Heart right ventricle (tissue), 16 donors: ENCODE data around the gene CELA3B. TPM values are rescaled to one million over a fixed set of nuclear protein-coding genes. Genes with fewer than 3 reads are reported as not detected.
"Not testable (repeated sequence)": the region's sequence is repeated elsewhere in the genome, so short reads cannot be mapped to it uniquely, and the experiment has no call there.

Experiments
- ATAC-seq, 8 donors: fragments of 200-7000 bp; cut with Tn5 transposase; one replicate each; pipeline ENCODE4 v1.9.1; 2020; ENCODE audit warnings: mild to moderate bottlenecking in 8 of 8, moderate library complexity in 8 of 8, moderate number of reproducible peaks in 1 of 8
- DNase-seq, 2 donors: peaks; one replicate each; pipeline ENCODE4 v3.0.0-alpha.2; 2020
- H3K27ac ChIP-seq, 10 donors: fragments of 200-600 bp; sonication (generic) in 2 of 10; one replicate each; pipeline versions ENCODE4 v1.5.0 to v1.8.0; 2020 to 2022; ENCODE audit warnings: mild to moderate bottlenecking in 3 of 10
- H3K27me3 ChIP-seq, 7 donors: fragments of 200-600 bp; one replicate each; pipeline ENCODE4 v1.8.0; 2021 to 2022; ENCODE audit warnings: mild to moderate bottlenecking in 2 of 7
- H3K36me3 ChIP-seq, 9 donors: fragments of 200-600 bp; sonication (generic) in 1 of 9; one replicate each; pipeline versions ENCODE4 v1.5.0 to v1.8.0; 2020 to 2022; ENCODE audit warnings: mild to moderate bottlenecking in 2 of 9
- H3K4me1 ChIP-seq, 9 donors: fragments of 200-600 bp; sonication (generic) in 1 of 9; one replicate each; pipeline versions ENCODE4 v1.5.0 to v1.8.0; 2020 to 2022; ENCODE audit warnings: mild to moderate bottlenecking in 4 of 9
- H3K4me3 ChIP-seq, 10 donors: fragments of 200-600 bp; sonication (generic) in 2 of 10; one replicate each; pipeline versions ENCODE4 v1.5.0 to v1.8.0; 2020 to 2022; ENCODE audit warnings: mild to moderate bottlenecking in 7 of 10, moderate library complexity in 2 of 10
- H3K9me3 ChIP-seq, 11 donors: fragments of 200-600 bp in 10 of 11; sonication (generic) in 2 of 11; one replicate each; pipeline versions ENCODE4 v1.5.0 to v1.8.0; 2013 to 2022; ENCODE audit warnings: mild to moderate bottlenecking in 2 of 11, control low read depth in 1 of 11, moderate library complexity in 1 of 11
- CTCF ChIP-seq, 9 donors: fragments of 200-600 bp; sonication (generic) in 2 of 9; IDR thresholded peaks; one replicate each; pipeline versions ENCODE4 v1.5.0 to v1.8.0; 2021 to 2022; ENCODE audit warnings: antibody characterized with exemption in 9 of 9, mild to moderate bottlenecking in 5 of 9, moderate library complexity in 1 of 9
- WGBS, 2 donors: extraction: QIAGEN DNeasy Blood & Tissue Kit; methylation state at CpG; one replicate each; pipeline ENCODE4 v1.1.7; 2013; ENCODE audit warnings: inconsistent platforms in 1 of 2; 5-methylcytosine and 5-hydroxymethylcytosine counted together
- intact Hi-C, 10 donors: fragments of 100-400 bp; cut with DNase I; formaldehyde crosslinking; loops; one replicate each; pipeline versions ENCODE4 v1.11.1 to v1.14.2; 2022
- polyA plus RNA-seq, 2 donors: library from polyadenylated mRNA; stranded (reverse); fragments of 200-250 nt; gene quantifications; one replicate each; pipeline ENCODE4 v1.2.3, GENCODE V29; 2013
- total RNA-seq, 10 donors: library from RNA; stranded (reverse); fragmentation: NEBNext Ultra II Directional in 3 of 10; extraction: Animal tissue kit (Norgen Biotek cat#: 25700) in 3 of 10; gene quantifications; one replicate each; pipeline versions ENCODE4 v1.2.1 to v1.2.4, GENCODE V29; 2021 to 2023
- donor health status: Arrhythmogenic right ventricular cardiomyopathy.
- donor health status: ischemic (EF 13 %, LVEDD 7.1; RV severe dilation, severe dysfunction).
- donor health status: healthy with polysubstance abuse.
- donor health status: DM: no; HTN: yes; CAD: no.
- donor health status: DM: no; HTN: no; CAD: no.
- donor health status: ischemic (EF 25% LVEDD 6.9; RV normal size, moderate dysfunction).
- donor health status: ischemic (EF 25% LVEDD 5.7; RV mildly dilated, moderate dysfunction).
- donor health status: healthy.
- donor health status: DM: yes; HTN: yes; CAD: no.
- donor health status: Ischemic cardiomyopathy.
- donor health status: ischemic (EF 35%, LVEDD 5.7; RV mildly dilated, moderate dysfunction).
- donor health status: nonischemic (EF 11% LVEDD 7.7; RV severe dilation, severe dysfunction).
- donor health status: DM: yes; HTN: yes; CAD: no.
- donor health status: PGD.
- donor health status: ischemic (EF 29% LVEDD 5.4; RV normal size, mild dysfunction).
- donor health status: nonischemic (EF 23%, LVEDD 6.1; RV moderate dilation, normal function).

CELA3B gene
- total and polyA plus RNA-seq, 12 donors = 0.13 to 2.5 (median 1.3) TPM; not detected in 4

GRCh38 chr1:21966247-21967000 lies 10.4 kb upstream of the CELA3B start:
- ATAC-seq (no peak), DNase-seq (no peak)
- no peak overlapping the region for H3K27ac ChIP-seq
- intact Hi-C loops = loop anchor here in 6 of 10 donors (10.0 kb wide), 4 partner anchors 92 to 252 kb away; partner anchors contain the start of gene USP48 (in 2 of the 6)
- 86% methylated on average over 15 of the region's 15 CpGs for WGBS, 2 donors
- no peaks in the 10 kb centered on the region for H3K9me3 ChIP-seq
- no peaks in the 10 kb centered on the region for H3K27me3 ChIP-seq
- peaks cover 0 to 25% (median 7%) of the 10 kb centered on the region in 9 donors for H3K4me1 ChIP-seq
- TF ChIP-seq CTCF (IDR thresholded peaks at IDR 0.05) = no peak
- H3K4me3 ChIP-seq = no peak overlapping the region
- H3K36me3 ChIP-seq = no peaks in the 10 kb centered on the region

- DNase-seq, ATAC-seq, H3K27ac ChIP-seq, H3K27me3 ChIP-seq, H3K36me3 ChIP-seq, H3K9me3 ChIP-seq, H3K4me3 ChIP-seq: not testable (repeated sequence)
- WGBS, 2 donors = 96% methylated on average over 6 of the region's 6 CpGs
- intact Hi-C loops = loop anchor here in 6 of 10 donors (10.0 kb wide), 4 partner anchors 92 to 252 kb away; partner anchors contain the start of gene USP48 (in 2 of the 6)
- peaks cover 0 to 17% (median 5%) of the 10 kb centered on the region in 9 donors for H3K4me1 ChIP-seq
Measured at GRCh38 chr1:21967216-21967615, 9.6 kb upstream of the CELA3B start.

GRCh38 chr1:21969066-21969465 lies 7.8 kb upstream of the CELA3B start:
- H3K4me1 ChIP-seq, H3K36me3 ChIP-seq, DNase-seq, H3K27ac ChIP-seq, H3K4me3 ChIP-seq, H3K9me3 ChIP-seq, ATAC-seq, H3K27me3 ChIP-seq: not testable (repeated sequence)
- intact Hi-C loops = loop anchor here in 6 of 10 donors (10.0 kb wide), 4 partner anchors 94 to 254 kb away; partner anchors contain the start of gene USP48 (in 2 of the 6)
- 73 to 76% methylated on average over 5 of the region's 5 CpGs for WGBS, 2 donors

- H3K4me3 ChIP-seq, ATAC-seq, H3K36me3 ChIP-seq, H3K9me3 ChIP-seq, H3K4me1 ChIP-seq, DNase-seq, H3K27me3 ChIP-seq, H3K27ac ChIP-seq, intact Hi-C loops: not testable (repeated sequence)
- WGBS, 2 donors = 34 to 38% methylated on average over 4 of the region's 4 CpGs
Measured at GRCh38 chr1:21970523-21970922, 6.3 kb upstream of the CELA3B start.

- H3K27me3 ChIP-seq, H3K9me3 ChIP-seq, H3K4me1 ChIP-seq, DNase-seq, intact Hi-C loops, H3K4me3 ChIP-seq, ATAC-seq, H3K36me3 ChIP-seq, H3K27ac ChIP-seq: not testable (repeated sequence)
- WGBS, 2 donors = 66 to 68% methylated on average over 2 of the region's 2 CpGs
Measured at GRCh38 chr1:21972973-21973441, 3.8 kb upstream of the CELA3B start.

- peak in 1 of 8 donors; percentile 28 for ATAC-seq
- H3K9me3 ChIP-seq, H3K27me3 ChIP-seq, H3K4me3 ChIP-seq, DNase-seq, H3K27ac ChIP-seq, H3K4me1 ChIP-seq, H3K36me3 ChIP-seq, intact Hi-C loops: not testable (repeated sequence)
- 77 to 96% methylated on average over 7 of the region's 8 CpGs for WGBS, 2 donors
Measured at GRCh38 chr1:21973948-21974347, 2.9 kb upstream of the CELA3B start.

GRCh38 chr1:21974699-21975098 lies 2.1 kb upstream of the CELA3B start:
- intact Hi-C loops, H3K4me3 ChIP-seq, H3K36me3 ChIP-seq, H3K27me3 ChIP-seq, H3K9me3 ChIP-seq, H3K27ac ChIP-seq, H3K4me1 ChIP-seq, DNase-seq: not testable (repeated sequence)
- WGBS, 2 donors = 24 to 30% methylated on average over 6 of the region's 6 CpGs
- ATAC-seq = peak; percentile 56 to 85 (median 79)

GRCh38 chr1:21975296-21975695 lies 1.5 kb upstream of the CELA3B start:
- H3K36me3 ChIP-seq, H3K4me3 ChIP-seq, ATAC-seq, H3K27ac ChIP-seq, intact Hi-C loops, H3K9me3 ChIP-seq, DNase-seq, H3K4me1 ChIP-seq, H3K27me3 ChIP-seq: not testable (repeated sequence)
- 89 to 91% methylated on average over 9 of the region's 9 CpGs for WGBS, 2 donors

- ATAC-seq, H3K27ac ChIP-seq, H3K4me3 ChIP-seq, DNase-seq, H3K36me3 ChIP-seq, H3K27me3 ChIP-seq, H3K4me1 ChIP-seq, H3K9me3 ChIP-seq, intact Hi-C loops: not testable (repeated sequence)
- WGBS, 2 donors = 93 to 96% methylated on average over 11 of the region's 11 CpGs
Measured at GRCh38 chr1:21978209-21978608, 1.4 kb downstream of the CELA3B start.
